WTC11 (cell line): ENCODE results near the gene CACNA2D3. TPM values are rescaled to one million over a fixed set of nuclear protein-coding genes. Genes with fewer than 3 reads are reported as not detected.

Experiments
- ATAC-seq: fragments of 200-7000 bp; cut with Tn5 transposase; 2 replicates; pipeline ENCODE4 v1.10.0; 2021; ENCODE audit warnings: mild to moderate bottlenecking, moderate library complexity
- CTCF ChIA-PET: fragments of 300-600 bp; sonication (Branson Sonifier 250); formaldehyde crosslinking; loops from one replicate; lab custom pipeline; 2021; ENCODE audit warnings: antibody characterized with exemption; lab: Charles Lee
- POLR2A ChIA-PET: fragments of 350-600 bp; sonication (Branson Sonifier 250); formaldehyde crosslinking; loops from one replicate; lab custom pipeline; 2021; ENCODE audit warnings: antibody characterized with exemption; lab: Charles Lee
- DNase-seq: peaks from one replicate; pipeline ENCODE4 v3.0.0; 2021; ENCODE audit warnings: low spot score
- H3K27ac Mint-ChIP-seq: 2 replicates; pipeline ENCODE4 v1.8.0; 2021; ENCODE audit warnings: mixed read lengths
- H3K27me3 Mint-ChIP-seq: 2 replicates; pipeline ENCODE4 v1.8.0; 2021; ENCODE audit warnings: low read depth, mild to moderate bottlenecking, moderate library complexity, mixed read lengths
- H3K36me3 Mint-ChIP-seq: 2 replicates; pipeline ENCODE4 v1.8.0; 2021; ENCODE audit warnings: mixed read lengths
- H3K4me1 Mint-ChIP-seq: 2 replicates; pipeline ENCODE4 v1.8.0; 2022; ENCODE audit warnings: mixed read lengths
- H3K4me3 Mint-ChIP-seq: 2 replicates; pipeline ENCODE4 v1.8.0; 2021; ENCODE audit warnings: mild to moderate bottlenecking, moderate library complexity, mixed read lengths
- H3K9me3 Mint-ChIP-seq: 2 replicates; pipeline ENCODE4 v1.8.0; 2021; ENCODE audit warnings: mixed read lengths
- ATF1 ChIP-seq: sonication (generic); formaldehyde crosslinking; IDR thresholded peaks from 2 replicates; pipeline ENCODE4 v1.8.1; 2023; ENCODE audit warnings: mild to moderate bottlenecking, moderate library complexity, missing genetic modification reagents
- CREM ChIP-seq: sonication (generic); formaldehyde crosslinking; IDR thresholded peaks from 2 replicates; pipeline ENCODE4 v1.8.1; 2022; ENCODE audit warnings: mild to moderate bottlenecking, missing genetic modification reagents, moderate library complexity
- FOXJ3 ChIP-seq: sonication (generic); formaldehyde crosslinking; IDR thresholded peaks from 2 replicates; pipeline ENCODE4 v1.9.0; 2021; ENCODE audit warnings: missing genetic modification reagents, mild to moderate bottlenecking, borderline replicate concordance
- FOXP1 ChIP-seq: sonication (generic); formaldehyde crosslinking; IDR thresholded peaks from 2 replicates; pipeline ENCODE4 v1.8.0; 2022; ENCODE audit warnings: missing genetic modification reagents, mild to moderate bottlenecking, moderate library complexity, borderline replicate concordance
- GABPB1 ChIP-seq: sonication (generic); formaldehyde crosslinking; IDR thresholded peaks from 2 replicates; pipeline ENCODE4 v1.8.1; 2023; ENCODE audit warnings: mild to moderate bottlenecking, missing genetic modification reagents
- GTF2I ChIP-seq: fragments of 250-450 bp; sonication (Bioruptor Pico); conservative IDR thresholded peaks from 2 replicates; pipeline ENCODE4 v1.4.0; 2021; ENCODE audit warnings: mild to moderate bottlenecking
- NFATC4 ChIP-seq: fragments of 250-450 bp; sonication (Bioruptor Pico); IDR thresholded peaks from 2 replicates; pipeline ENCODE4 v1.9.0; 2021; ENCODE audit warnings: mild to moderate bottlenecking
- NFE2L1 ChIP-seq: sonication (generic); formaldehyde crosslinking; IDR thresholded peaks from 2 replicates; pipeline ENCODE4 v1.8.1; 2023; ENCODE audit warnings: missing genetic modification reagents
- NR1H2 ChIP-seq: sonication (generic); formaldehyde crosslinking; IDR thresholded peaks from 2 replicates; pipeline ENCODE4 v1.9.0; 2021; ENCODE audit warnings: mild to moderate bottlenecking, moderate library complexity, missing genetic modification reagents
- RORB ChIP-seq: fragments of 250-450 bp; sonication (Bioruptor Pico); IDR thresholded peaks from 2 replicates; pipeline ENCODE4 v1.9.0; 2021; ENCODE audit warnings: mild to moderate bottlenecking
- SMAD3 ChIP-seq: sonication (generic); formaldehyde crosslinking; IDR thresholded peaks from 2 replicates; pipeline ENCODE4 v1.8.0; 2022; ENCODE audit warnings: missing genetic modification reagents, mild to moderate bottlenecking, borderline replicate concordance
- ZNF138 ChIP-seq: sonication (generic); formaldehyde crosslinking; conservative IDR thresholded peaks from 2 replicates; pipeline ENCODE4 v1.8.1; 2022; ENCODE audit warnings: mild to moderate bottlenecking, moderate library complexity, missing genetic modification reagents
- ZNF396 ChIP-seq: fragments of 250-450 bp; sonication (Bioruptor Pico); IDR thresholded peaks from 2 replicates; pipeline ENCODE4 v1.8.0; 2021; ENCODE audit warnings: mild to moderate bottlenecking, moderate library complexity, borderline replicate concordance
- ZNF416 ChIP-seq: fragments of 250-450 bp; sonication (Bioruptor Pico); IDR thresholded peaks from 2 replicates; pipeline ENCODE4 v1.9.0; 2021; ENCODE audit warnings: mild to moderate bottlenecking, inconsistent platforms
- total RNA-seq: library from RNA; stranded (reverse); gene quantifications from 3 replicates; pipeline ENCODE4 v1.2.3, GENCODE V29; 2021
- TF ChIP-seq, protein P1 (sequence below): sonication (generic); formaldehyde crosslinking; IDR thresholded peaks from 2 replicates; pipeline ENCODE4 v1.8.1; 2023; ENCODE audit warnings: mild to moderate bottlenecking, missing genetic modification reagents
- TF ChIP-seq, protein P2 (sequence below): sonication (generic); formaldehyde crosslinking; IDR thresholded peaks from 2 replicates; pipeline ENCODE4 v1.8.0; 2022; ENCODE audit warnings: mild to moderate bottlenecking, missing genetic modification reagents
- TF ChIP-seq, protein P3 (sequence below): sonication (generic); formaldehyde crosslinking; IDR thresholded peaks from 2 replicates; pipeline ENCODE4 v1.8.0; 2023; ENCODE audit warnings: mild to moderate bottlenecking, missing genetic modification reagents
- TF ChIP-seq, protein P4 (sequence below): sonication (generic); formaldehyde crosslinking; IDR thresholded peaks from 2 replicates; pipeline ENCODE4 v1.8.1; 2023; ENCODE audit warnings: mild to moderate bottlenecking, missing genetic modification reagents, moderate library complexity
- TF ChIP-seq, protein P5 (sequence below): sonication (generic); formaldehyde crosslinking; IDR thresholded peaks from 2 replicates; pipeline ENCODE4 v1.8.0; 2022; ENCODE audit warnings: mild to moderate bottlenecking, missing genetic modification reagents
- TF ChIP-seq, protein P6 (sequence below): sonication (generic); formaldehyde crosslinking; IDR thresholded peaks from 2 replicates; pipeline ENCODE4 v1.8.1; 2023; ENCODE audit warnings: mild to moderate bottlenecking, moderate library complexity, missing genetic modification reagents
- TF ChIP-seq, protein P7 (sequence below): sonication (generic); formaldehyde crosslinking; IDR thresholded peaks from 2 replicates; pipeline ENCODE4 v1.8.1; 2022; ENCODE audit warnings: missing genetic modification reagents, borderline replicate concordance
- TF ChIP-seq, protein P8 (sequence below): fragments of 250-450 bp; sonication (Bioruptor Pico); conservative IDR thresholded peaks from 2 replicates; pipeline ENCODE4 v1.9.0; 2021; ENCODE audit warnings: mild to moderate bottlenecking

Gene CACNA2D3
- total RNA-seq, 1 experiment from 2014 or later = 5.0 TPM

DNA sequence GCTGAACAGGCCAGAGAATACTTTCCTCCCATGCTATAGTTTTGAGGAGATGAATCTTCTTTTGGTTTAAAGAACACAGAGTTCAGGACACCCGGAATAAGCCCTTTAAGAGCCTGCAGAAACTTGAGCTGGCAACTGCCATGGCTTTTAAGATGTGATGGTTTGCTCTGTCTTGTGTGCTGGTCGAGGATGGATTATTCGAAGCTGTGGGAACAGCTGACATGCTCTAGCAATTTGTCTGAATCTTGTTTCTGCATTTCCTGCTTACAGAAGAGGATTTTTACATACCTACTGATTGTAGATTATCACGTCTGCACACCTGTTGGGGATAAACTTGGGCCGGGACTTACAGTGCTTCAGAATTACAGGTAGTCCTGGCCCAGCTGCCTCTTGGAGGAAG lies 408.6 kb downstream of the CACNA2D3 start:
- no peaks in the 10 kb centered on the region for H3K27me3 Mint-ChIP-seq
- ATAC-seq = no peak
- no peak for DNase-seq
- H3K4me3 Mint-ChIP-seq = no peak overlapping the region
- H3K4me1 Mint-ChIP-seq = peaks cover 17% of the 10 kb centered on the region
- H3K9me3 Mint-ChIP-seq = peaks cover 5% of the 10 kb centered on the region; the same call in 1 of the 2 replicates
- POLR2A ChIA-PET = no interaction called here
- H3K27ac Mint-ChIP-seq = no peak overlapping the region
- peaks cover 4% of the 10 kb centered on the region; the same call in 1 of the 2 replicates for H3K36me3 Mint-ChIP-seq
- TF ChIP-seq, protein P1, sequence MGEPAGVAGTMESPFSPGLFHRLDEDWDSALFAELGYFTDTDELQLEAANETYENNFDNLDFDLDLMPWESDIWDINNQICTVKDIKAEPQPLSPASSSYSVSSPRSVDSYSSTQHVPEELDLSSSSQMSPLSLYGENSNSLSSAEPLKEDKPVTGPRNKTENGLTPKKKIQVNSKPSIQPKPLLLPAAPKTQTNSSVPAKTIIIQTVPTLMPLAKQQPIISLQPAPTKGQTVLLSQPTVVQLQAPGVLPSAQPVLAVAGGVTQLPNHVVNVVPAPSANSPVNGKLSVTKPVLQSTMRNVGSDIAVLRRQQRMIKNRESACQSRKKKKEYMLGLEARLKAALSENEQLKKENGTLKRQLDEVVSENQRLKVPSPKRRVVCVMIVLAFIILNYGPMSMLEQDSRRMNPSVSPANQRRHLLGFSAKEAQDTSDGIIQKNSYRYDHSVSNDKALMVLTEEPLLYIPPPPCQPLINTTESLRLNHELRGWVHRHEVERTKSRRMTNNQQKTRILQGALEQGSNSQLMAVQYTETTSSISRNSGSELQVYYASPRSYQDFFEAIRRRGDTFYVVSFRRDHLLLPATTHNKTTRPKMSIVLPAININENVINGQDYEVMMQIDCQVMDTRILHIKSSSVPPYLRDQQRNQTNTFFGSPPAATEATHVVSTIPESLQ (CRISPR knock-in tag) = no peak
- no peak for TF ChIP-seq ZNF416 (CRISPR knock-in tag)
- TF ChIP-seq NFE2L1 (CRISPR knock-in tag) = no peak
- TF ChIP-seq, protein P2, sequence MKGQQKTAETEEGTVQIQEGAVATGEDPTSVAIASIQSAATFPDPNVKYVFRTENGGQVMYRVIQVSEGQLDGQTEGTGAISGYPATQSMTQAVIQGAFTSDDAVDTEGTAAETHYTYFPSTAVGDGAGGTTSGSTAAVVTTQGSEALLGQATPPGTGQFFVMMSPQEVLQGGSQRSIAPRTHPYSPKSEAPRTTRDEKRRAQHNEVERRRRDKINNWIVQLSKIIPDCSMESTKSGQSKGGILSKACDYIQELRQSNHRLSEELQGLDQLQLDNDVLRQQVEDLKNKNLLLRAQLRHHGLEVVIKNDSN (CRISPR knock-in tag) = no peak
- TF ChIP-seq NR1H2 = no peak
- TF ChIP-seq ZNF396 = no peak
- no peak for TF ChIP-seq NFATC4 (CRISPR knock-in tag)
- no peak for TF ChIP-seq FOXP1 (CRISPR knock-in tag)
- TF ChIP-seq, all 79 proteins: peak for 0
- CTCF ChIA-PET = interaction anchor here (1.0 to 2.7 kb wide), 2 partner anchors 7 to 97 kb away, joined by 3 to 12 read pairs; no protein-coding TSS in a partner anchor

DNA sequence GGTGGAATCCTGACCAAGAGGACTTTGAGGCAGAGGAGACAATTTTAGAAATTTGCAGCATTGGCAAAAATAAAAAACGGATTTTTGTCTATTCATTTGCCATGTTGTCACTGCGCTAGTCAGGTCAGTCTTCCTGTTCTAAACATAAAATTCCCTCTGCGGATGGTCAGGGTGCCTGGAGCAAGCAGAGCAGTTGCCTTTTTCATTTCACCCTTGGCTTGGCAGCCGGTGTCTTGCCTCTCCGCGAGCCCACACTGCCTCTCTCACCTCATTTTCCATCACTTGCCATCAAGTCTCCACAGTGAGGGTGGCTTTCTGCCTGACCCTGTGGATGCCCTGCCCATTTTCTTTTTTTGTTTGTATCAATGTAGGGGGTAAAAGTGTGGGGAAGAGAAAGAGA lies 409.4 kb downstream of the CACNA2D3 start:
- Mint-ChIP-seq H3K9me3 (peaks cover 4% of the 10 kb centered on the region; the same call in 1 of the 2 replicates), H3K4me3 (no peak overlapping the region), H3K36me3 (peaks cover 4% of the 10 kb centered on the region; the same call in 1 of the 2 replicates), H3K27ac (no peak overlapping the region), H3K27me3 (no peaks in the 10 kb centered on the region), H3K4me1 (peaks cover 17% of the 10 kb centered on the region)
- ChIA-PET POLR2A (no interaction called here), CTCF (interaction anchor here (2.7 kb wide), 1 partner anchor 98 kb away, joined by 12 read pairs; no protein-coding TSS in a partner anchor)
- DNase-seq = no peak
- no peak for ATAC-seq
- TF ChIP-seq FOXJ3 (CRISPR knock-in tag) (no peak), ATF1 (CRISPR knock-in tag) (no peak), ZNF138 (no peak), GTF2I (CRISPR knock-in tag) (no peak), GABPB1 (CRISPR knock-in tag) (no peak), CREM (CRISPR knock-in tag) (no peak), RORB (CRISPR knock-in tag) (no peak), SMAD3 (no peak)
- TF ChIP-seq, protein P3, sequence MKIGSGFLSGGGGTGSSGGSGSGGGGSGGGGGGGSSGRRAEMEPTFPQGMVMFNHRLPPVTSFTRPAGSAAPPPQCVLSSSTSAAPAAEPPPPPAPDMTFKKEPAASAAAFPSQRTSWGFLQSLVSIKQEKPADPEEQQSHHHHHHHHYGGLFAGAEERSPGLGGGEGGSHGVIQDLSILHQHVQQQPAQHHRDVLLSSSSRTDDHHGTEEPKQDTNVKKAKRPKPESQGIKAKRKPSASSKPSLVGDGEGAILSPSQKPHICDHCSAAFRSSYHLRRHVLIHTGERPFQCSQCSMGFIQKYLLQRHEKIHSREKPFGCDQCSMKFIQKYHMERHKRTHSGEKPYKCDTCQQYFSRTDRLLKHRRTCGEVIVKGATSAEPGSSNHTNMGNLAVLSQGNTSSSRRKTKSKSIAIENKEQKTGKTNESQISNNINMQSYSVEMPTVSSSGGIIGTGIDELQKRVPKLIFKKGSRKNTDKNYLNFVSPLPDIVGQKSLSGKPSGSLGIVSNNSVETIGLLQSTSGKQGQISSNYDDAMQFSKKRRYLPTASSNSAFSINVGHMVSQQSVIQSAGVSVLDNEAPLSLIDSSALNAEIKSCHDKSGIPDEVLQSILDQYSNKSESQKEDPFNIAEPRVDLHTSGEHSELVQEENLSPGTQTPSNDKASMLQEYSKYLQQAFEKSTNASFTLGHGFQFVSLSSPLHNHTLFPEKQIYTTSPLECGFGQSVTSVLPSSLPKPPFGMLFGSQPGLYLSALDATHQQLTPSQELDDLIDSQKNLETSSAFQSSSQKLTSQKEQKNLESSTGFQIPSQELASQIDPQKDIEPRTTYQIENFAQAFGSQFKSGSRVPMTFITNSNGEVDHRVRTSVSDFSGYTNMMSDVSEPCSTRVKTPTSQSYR (CRISPR knock-in tag) = no peak
- TF ChIP-seq, protein P4, sequence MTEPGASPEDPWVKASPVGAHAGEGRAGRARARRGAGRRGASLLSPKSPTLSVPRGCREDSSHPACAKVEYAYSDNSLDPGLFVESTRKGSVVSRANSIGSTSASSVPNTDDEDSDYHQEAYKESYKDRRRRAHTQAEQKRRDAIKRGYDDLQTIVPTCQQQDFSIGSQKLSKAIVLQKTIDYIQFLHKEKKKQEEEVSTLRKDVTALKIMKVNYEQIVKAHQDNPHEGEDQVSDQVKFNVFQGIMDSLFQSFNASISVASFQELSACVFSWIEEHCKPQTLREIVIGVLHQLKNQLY (CRISPR knock-in tag) = no peak
- TF ChIP-seq, protein P5, sequence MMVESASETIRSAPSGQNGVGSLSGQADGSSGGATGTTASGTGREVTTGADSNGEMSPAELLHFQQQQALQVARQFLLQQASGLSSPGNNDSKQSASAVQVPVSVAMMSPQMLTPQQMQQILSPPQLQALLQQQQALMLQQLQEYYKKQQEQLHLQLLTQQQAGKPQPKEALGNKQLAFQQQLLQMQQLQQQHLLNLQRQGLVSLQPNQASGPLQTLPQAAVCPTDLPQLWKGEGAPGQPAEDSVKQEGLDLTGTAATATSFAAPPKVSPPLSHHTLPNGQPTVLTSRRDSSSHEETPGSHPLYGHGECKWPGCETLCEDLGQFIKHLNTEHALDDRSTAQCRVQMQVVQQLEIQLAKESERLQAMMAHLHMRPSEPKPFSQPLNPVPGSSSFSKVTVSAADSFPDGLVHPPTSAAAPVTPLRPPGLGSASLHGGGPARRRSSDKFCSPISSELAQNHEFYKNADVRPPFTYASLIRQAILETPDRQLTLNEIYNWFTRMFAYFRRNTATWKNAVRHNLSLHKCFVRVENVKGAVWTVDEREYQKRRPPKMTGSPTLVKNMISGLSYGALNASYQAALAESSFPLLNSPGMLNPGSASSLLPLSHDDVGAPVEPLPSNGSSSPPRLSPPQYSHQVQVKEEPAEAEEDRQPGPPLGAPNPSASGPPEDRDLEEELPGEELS (CRISPR knock-in tag) = no peak
- TF ChIP-seq, protein P6, sequence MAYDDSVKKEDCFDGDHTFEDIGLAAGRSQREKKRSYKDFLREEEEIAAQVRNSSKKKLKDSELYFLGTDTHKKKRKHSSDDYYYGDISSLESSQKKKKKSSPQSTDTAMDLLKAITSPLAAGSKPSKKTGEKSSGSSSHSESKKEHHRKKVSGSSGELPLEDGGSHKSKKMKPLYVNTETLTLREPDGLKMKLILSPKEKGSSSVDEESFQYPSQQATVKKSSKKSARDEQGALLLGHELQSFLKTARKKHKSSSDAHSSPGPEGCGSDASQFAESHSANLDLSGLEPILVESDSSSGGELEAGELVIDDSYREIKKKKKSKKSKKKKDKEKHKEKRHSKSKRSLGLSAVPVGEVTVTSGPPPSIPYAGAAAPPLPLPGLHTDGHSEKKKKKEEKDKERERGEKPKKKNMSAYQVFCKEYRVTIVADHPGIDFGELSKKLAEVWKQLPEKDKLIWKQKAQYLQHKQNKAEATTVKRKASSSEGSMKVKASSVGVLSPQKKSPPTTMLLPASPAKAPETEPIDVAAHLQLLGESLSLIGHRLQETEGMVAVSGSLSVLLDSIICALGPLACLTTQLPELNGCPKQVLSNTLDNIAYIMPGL (CRISPR knock-in tag) = no peak
- TF ChIP-seq, protein P7, sequence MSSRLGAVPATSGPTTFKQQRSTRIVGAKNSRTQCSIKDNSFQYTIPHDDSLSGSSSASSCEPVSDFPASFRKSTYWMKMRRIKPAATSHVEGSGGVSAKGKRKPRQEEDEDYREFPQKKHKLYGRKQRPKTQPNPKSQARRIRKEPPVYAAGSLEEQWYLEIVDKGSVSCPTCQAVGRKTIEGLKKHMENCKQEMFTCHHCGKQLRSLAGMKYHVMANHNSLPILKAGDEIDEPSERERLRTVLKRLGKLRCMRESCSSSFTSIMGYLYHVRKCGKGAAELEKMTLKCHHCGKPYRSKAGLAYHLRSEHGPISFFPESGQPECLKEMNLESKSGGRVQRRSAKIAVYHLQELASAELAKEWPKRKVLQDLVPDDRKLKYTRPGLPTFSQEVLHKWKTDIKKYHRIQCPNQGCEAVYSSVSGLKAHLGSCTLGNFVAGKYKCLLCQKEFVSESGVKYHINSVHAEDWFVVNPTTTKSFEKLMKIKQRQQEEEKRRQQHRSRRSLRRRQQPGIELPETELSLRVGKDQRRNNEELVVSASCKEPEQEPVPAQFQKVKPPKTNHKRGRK = no peak
- TF ChIP-seq, protein P8, sequence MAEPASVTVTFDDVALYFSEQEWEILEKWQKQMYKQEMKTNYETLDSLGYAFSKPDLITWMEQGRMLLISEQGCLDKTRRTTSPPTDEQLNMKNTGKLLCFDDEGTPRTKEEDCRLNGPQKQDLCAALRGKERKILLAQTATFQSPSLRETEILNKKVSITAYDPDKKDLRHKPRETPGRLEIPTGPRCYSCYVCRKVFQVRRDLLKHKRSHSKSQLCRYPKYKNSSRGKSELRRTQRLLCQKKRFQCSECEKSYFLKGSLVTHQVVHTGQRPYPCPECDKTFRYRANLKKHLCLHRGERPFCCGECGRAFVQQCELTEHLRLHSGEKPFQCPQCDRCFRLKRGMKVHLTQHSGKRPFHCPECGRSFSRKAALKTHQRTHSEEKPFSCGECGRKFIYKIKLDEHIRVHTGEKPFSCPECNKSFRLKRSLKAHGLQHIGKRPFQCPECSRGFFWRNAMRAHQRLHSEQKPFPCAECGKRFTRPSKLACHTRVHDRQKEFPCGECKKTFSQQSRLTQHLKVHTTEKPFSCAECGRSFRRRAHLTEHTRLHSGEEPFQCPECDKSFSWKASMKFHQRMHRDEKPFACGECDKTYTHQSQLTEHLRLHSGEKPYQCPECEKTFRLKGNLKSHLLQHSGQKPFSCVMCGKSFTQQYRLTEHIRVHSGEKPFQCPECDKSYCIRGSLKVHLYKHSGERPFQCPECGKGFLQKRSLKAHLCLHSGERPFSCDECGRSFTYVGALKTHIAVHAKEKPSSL (CRISPR knock-in tag) = no peak
